Effector memory CD4-positive, alpha-beta T cell (primary cell): ENCODE data around the gene S100A7A.
A peak's percentile ranks its signal among the peaks of the same experiment; 100 is the strongest.
"Not testable (repeated sequence)": the region's sequence is repeated elsewhere in the genome, so short reads cannot be mapped to it uniquely, and the experiment has no call there.

Source experiments
- DNase-seq, 3 donors: peaks; one replicate each; pipeline ENCODE4 v3.0.0-alpha.2; 2020
- H3K27ac ChIP-seq: 2 replicates; pipeline ENCODE4 v1.7.0; 2013; ENCODE audit warnings: mild to moderate bottlenecking, low read length, moderate library complexity; ENCODE audit not compliant: insufficient read depth, poor library complexity, severe bottlenecking
- H3K27me3 ChIP-seq: replicated peaks from 2 replicates; pipeline ENCODE4 v1.7.0; 2013; ENCODE audit warnings: mild to moderate bottlenecking, low read length; ENCODE audit not compliant: insufficient read depth, control insufficient read depth, poor library complexity, severe bottlenecking
- H3K36me3 ChIP-seq: 2 replicates; pipeline ENCODE4 v1.7.0; 2013; ENCODE audit warnings: mild to moderate bottlenecking, low read length, moderate library complexity; ENCODE audit not compliant: control insufficient read depth, insufficient read depth
- H3K4me1 ChIP-seq: 2 replicates; pipeline ENCODE4 v1.7.0; 2013; ENCODE audit warnings: low read length, mild to moderate bottlenecking; ENCODE audit not compliant: control insufficient read depth, insufficient read depth, poor library complexity, severe bottlenecking
- H3K4me3 ChIP-seq: 2 replicates; pipeline ENCODE4 v1.7.0; 2013; ENCODE audit warnings: low read length, low read depth, mild to moderate bottlenecking; ENCODE audit not compliant: insufficient read depth, poor library complexity, severe bottlenecking
- H3K9me3 ChIP-seq: 2 replicates; pipeline ENCODE4 v1.7.0; 2013; ENCODE audit warnings: mild to moderate bottlenecking, low read length, moderate library complexity; ENCODE audit not compliant: control insufficient read depth

The S100A7A gene

DNA sequence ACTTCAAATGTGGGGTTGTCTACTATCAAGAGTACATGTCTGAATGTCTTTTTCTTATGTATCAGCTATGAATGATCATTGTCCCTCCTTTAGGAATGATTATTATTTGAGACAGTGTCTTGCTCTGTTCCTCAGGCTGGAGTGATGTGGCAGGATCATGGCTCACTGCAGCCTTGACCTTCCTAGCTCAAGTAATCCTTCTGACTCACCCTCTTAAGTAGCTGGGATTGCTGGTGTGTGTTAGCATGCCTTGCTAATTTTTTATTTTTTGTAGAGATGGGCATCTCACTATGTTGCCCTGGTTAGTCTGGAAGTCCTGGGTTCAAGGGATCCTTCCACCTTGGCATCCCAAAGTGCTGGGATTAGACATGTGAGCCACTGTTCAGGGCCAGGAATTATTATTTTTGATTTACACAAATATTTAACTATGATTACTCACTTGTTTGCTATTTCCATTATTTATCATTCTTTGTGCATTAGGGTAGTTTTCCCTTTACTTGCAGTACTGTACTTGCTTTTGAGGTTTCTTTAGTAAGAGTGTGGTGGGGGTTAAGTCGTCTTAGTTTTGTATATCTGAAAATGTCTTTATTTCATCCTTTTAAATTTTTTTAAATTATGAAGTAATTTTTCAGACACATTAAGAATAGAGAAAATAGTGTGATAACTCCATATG is 31.3 kb downstream of the S100A7A start:
- no peak for DNase-seq
- H3K36me3 ChIP-seq: no peaks in the 10 kb centered on the region
- no peak overlapping the region for H3K4me3 ChIP-seq
- peaks cover 8% of the 10 kb centered on the region for H3K27me3 ChIP-seq
- no peaks in the 10 kb centered on the region for H3K4me1 ChIP-seq
- no peak overlapping the region for H3K27ac ChIP-seq
- no peaks in the 10 kb centered on the region for H3K9me3 ChIP-seq

DNA sequence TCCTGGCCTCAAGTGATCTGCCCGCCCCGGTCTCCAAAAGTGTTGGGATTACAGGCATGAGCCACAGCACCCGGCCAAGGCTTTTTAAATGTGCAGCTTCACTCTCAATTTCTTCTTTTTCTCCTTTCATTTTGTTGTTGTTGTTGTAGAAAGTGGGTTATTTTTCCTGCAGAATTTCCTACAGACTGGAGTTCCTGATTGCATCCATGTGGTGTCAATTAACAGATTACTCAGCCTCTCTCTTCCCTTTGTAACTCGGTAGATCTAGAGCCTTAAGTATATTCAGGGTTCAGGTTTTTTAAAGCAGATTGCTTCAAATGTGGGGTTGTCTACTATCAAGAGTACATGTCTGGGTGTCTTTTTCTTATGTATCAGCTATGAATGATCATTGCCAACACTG is 32.5 kb downstream of the S100A7A start:
- DNase-seq, H3K4me3 ChIP-seq, H3K36me3 ChIP-seq, H3K4me1 ChIP-seq, H3K9me3 ChIP-seq, H3K27me3 ChIP-seq, H3K27ac ChIP-seq: not testable (repeated sequence)

DNA sequence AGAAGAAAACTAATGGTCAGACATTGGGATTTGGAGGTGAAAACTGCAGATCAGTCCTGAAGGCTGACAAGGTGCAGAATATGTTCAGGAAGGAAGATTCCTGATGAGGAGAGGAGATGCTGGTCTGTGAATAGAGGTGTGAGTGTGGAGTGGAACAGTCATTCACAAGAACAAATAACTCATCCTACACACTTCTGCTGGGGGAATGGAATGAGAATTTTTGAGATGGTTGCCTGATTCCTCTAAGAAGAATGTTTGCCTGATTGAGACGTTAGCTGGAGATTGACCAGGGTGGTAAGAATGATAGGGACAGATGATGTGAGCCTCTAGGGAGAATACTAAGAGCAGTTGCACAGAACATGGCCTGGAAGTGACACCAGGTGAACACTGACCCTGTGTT is 40.1 kb downstream of the S100A7A start:
- H3K36me3 ChIP-seq: no peaks in the 10 kb centered on the region
- DNase-seq: no peak
- H3K27ac ChIP-seq: no peak overlapping the region
- no peaks in the 10 kb centered on the region for H3K9me3 ChIP-seq
- no peaks in the 10 kb centered on the region for H3K4me1 ChIP-seq
- peaks cover 5% of the 10 kb centered on the region for H3K27me3 ChIP-seq
- H3K4me3 ChIP-seq: no peak overlapping the region

DNA sequence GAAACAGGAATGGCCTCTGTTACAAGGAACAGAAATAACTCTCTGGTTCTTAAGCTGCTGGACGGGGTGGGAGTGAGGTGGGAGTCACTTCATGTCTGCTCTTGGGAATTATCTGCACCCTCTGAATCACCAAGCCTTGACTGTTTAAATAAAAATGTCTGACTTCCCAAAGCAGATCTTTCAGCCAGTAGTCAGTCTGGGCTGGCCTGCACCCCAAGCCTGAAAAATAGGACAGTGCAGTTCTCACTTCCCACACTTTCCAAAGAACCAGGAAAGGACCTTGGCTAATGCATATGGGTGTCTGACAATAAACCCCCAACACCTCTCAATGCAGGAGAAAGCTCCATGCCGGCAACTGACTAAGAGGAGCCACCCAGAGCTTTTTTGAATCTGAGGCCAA is 43.3 kb downstream of the S100A7A start:
- no peaks in the 10 kb centered on the region for H3K9me3 ChIP-seq
- H3K27me3 ChIP-seq: no peaks in the 10 kb centered on the region
- no peak overlapping the region for H3K27ac ChIP-seq
- no peak for DNase-seq
- no peaks in the 10 kb centered on the region for H3K4me1 ChIP-seq
- H3K36me3 ChIP-seq: no peaks in the 10 kb centered on the region
- no peak overlapping the region for H3K4me3 ChIP-seq

DNA sequence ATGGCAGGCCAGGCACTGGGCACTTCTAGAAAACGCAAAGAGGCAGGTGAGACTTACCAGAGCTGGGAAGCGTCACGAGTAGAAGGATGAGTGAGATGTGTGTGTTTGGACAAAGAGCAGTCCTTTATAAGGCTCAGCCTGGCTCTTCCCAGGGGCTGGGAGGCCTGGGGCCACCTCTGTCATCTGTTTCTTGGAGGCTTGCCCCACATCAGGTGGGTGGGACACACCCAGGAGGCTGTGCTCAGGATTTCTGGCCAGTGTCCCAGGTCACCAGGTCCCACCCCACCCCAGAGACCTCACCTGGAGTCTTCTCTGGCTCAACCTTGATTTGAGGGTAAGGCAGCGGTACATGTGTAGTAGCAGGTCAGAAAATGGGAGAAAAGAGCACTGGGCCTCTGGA is 44.2 kb downstream of the S100A7A start, which contains the start of gene S100A7:
TSS of gene S100A7 (minus strand) at position 101 of the 400 bp plus-strand sequence. CDS start 1,638 bp downstream, outside the sequence.
- Histone ChIP-seq H3K4me1 (no peaks in the 10 kb centered on the region), H3K27me3 (peaks cover 1% of the 10 kb centered on the region), H3K9me3 (no peaks in the 10 kb centered on the region), H3K4me3 (no peak within 1 kb of the TSS), H3K27ac (no peak within 1 kb of the TSS), H3K36me3 (no peaks in the 10 kb centered on the region)
- DNase-seq: no peak

DNA sequence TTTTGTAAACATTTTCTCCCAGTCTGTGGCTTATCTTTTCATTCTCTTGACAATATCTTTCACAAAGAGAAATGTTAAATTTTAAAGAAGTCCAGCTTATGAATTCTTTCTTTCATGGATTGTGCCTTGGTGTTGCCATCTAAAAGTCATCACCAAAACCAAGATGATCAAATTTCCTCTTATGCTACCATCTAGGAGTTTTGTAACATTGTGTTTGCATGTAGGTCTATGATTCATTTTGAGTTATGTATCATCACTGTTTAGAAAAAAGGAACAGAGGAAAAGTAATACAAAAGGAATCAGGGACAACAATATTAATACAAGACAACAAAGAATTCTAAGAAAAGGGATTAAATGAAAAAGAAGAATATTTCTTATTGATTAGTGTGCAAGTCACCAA is 46.4 kb downstream of the S100A7A start:
- not testable (repeated sequence) for DNase-seq, H3K27ac ChIP-seq, H3K9me3 ChIP-seq, H3K27me3 ChIP-seq, H3K36me3 ChIP-seq, H3K4me3 ChIP-seq, H3K4me1 ChIP-seq

DNA sequence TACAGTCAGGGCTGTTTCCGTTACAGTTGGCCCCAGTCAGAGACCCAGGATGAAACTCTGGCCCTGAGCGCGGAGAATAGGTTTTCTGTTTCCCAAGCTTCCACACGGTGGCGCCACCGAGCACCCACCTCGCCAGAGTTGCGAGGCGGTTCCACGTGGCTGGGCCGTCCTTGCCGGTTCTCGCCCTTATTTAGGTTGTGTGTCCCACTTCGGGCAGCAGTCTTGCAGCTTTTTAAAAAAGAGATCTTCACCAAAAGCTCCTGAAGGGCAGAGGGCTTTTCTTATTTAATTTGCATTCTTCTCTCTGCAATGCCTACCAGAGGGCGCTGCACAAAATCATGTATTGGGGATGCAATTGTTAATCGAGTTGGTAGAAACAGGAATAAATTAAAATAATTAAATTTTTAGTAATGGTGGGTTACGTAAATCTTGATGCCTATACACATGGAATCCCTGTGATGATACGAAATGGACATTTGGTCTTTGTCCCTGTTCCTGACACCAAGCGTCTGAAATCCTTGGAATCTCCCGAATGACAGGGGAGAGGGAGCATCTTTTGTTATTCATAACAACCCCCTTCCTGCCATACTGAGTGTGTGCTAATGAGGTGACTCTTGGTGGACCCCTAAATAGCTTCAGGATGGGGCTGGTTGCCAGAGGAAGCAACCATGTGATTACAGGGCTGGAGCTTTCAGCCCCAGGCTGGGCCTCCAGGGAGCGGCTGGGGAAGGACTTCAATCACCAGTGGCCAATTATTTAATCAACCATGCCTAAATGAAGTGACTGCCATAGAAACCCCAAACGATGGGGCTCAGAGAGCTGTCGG is 49.7 kb downstream of the S100A7A start:
- peaks cover 3% of the 10 kb centered on the region for H3K27me3 ChIP-seq
- no peaks in the 10 kb centered on the region for H3K36me3 ChIP-seq
- no peaks in the 10 kb centered on the region for H3K4me1 ChIP-seq
- H3K9me3 ChIP-seq: no peaks in the 10 kb centered on the region
- H3K27ac ChIP-seq: no peak overlapping the region
- peak; percentile 19 to 33 (median 20) for DNase-seq
- H3K4me3 ChIP-seq: no peak overlapping the region

DNA sequence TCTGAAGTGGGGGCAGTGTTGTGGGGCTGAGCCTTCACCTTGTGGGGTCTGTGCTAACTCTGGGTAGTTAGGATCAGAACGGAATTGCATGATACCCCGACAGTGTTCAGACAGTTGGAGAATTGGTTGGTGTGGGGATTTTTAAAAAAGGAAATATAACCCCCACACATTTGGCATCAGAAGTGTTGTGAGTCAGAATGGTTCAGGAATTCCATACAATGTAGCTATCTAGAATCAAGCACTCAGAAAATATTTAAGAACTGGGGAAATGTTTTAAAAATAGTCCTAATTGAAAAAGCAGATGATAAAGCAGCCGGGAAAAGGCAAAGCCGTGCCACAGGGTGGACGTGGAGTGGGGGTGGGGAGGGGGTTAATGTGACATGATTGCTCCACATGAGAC is 50.6 kb downstream of the S100A7A start:
- Histone ChIP-seq H3K4me3 (no peak overlapping the region), H3K36me3 (no peaks in the 10 kb centered on the region), H3K27me3 (peaks cover 3% of the 10 kb centered on the region), H3K4me1 (no peaks in the 10 kb centered on the region), H3K9me3 (no peaks in the 10 kb centered on the region), H3K27ac (no peak overlapping the region)
- no peak for DNase-seq

DNA sequence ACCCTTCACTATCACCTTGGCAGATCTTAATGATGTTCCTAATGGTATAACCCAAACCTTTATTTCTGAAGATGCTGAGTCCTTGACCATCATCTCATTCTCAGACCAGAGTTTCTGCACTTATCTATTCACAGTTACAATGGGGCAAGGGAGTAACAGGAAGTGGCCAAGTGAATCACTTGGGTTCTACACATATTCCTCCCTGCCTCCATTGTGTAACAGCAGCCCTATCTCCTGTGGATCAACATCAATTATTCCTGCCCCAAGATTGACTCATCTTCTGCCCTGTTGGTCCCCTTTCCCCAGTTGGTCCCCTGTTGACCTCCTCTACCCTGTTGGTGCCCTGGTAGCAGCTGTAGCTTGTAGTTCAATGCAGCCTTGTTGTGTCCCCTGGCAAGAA is 54.4 kb downstream of the S100A7A start:
- no peak overlapping the region for H3K4me3 ChIP-seq
- no peaks in the 10 kb centered on the region for H3K9me3 ChIP-seq
- DNase-seq: no peak
- no peaks in the 10 kb centered on the region for H3K36me3 ChIP-seq
- no peak overlapping the region for H3K27ac ChIP-seq
- H3K27me3 ChIP-seq: no peaks in the 10 kb centered on the region
- H3K4me1 ChIP-seq: no peaks in the 10 kb centered on the region
